HCT116 (cell line): ENCODE measurements around the gene DET1. TPM values are rescaled to one million over a fixed set of nuclear protein-coding genes. Genes with fewer than 3 reads are reported as not detected.

ENCODE experiments used
- ATAC-seq: fragments of 200-7000 bp; cut with Tn5 transposase; 2 replicates; pipeline ENCODE4 v1.9.1; 2020; ENCODE audit warnings: mild to moderate bottlenecking, moderate library complexity
- BruUV-seq: library from RNA; stranded (reverse); fragments of 400-500 nt; replicated peaks from 2 replicates; lab custom pipeline; 2021; lab: Mats Ljungman, UMichigan
- CTCF ChIA-PET: fragments of 300-600 bp; sonication (Branson Sonifier 250); formaldehyde crosslinking; loops from one replicate; lab custom pipeline; 2021; ENCODE audit warnings: antibody characterized with exemption; lab: Charles Lee
- POLR2A ChIA-PET: fragments of 300-600, 350-600 bp; sonication (Branson Sonifier 250); formaldehyde crosslinking; loops from one replicate; lab custom pipeline; 2021; ENCODE audit warnings: antibody characterized with exemption; lab: Charles Lee
- RAD21 ChIA-PET, 2 experiments: fragments of 300-600 bp; sonication (Branson Sonifier 250); formaldehyde crosslinking; loops; one replicate each; lab custom pipeline; 2023; ENCODE audit warnings: low total read pairs in 2 of 2; ENCODE audit not compliant: uncharacterized antibody in 2 of 2, unreplicated experiment in 2 of 2, low non-redundant PET in 1 of 2; lab: Charles Lee
- DNase-seq: peaks from one replicate; pipeline ENCODE4 v3.0.0-alpha.2; 2010; ENCODE audit warnings: low read depth, low spot score
- H2AFZ ChIP-seq: fragments of 200-600 bp; shearing (Covaris generic), sonication (generic); 2 replicates; pipeline ENCODE4 v1.6.1; 2017; ENCODE audit warnings: low read depth, mixed run types, mixed read lengths, antibody characterized with exemption, low read length; ENCODE audit not compliant: poor library complexity, severe bottlenecking
- H3K27ac ChIP-seq: 2 replicates; pipeline ENCODE4 v1.5.1; 2012; ENCODE audit warnings: low read depth, low read length
- H3K27me3 ChIP-seq: fragments of 200-600 bp; sonication (generic); 2 replicates; pipeline ENCODE4 v1.6.1; 2016; ENCODE audit warnings: mixed run types, low read length, mixed read lengths; ENCODE audit not compliant: insufficient read depth
- H3K36me3 ChIP-seq, 2 experiments: fragments of 200-500 bp in 1 of 2; fragments of 200-600 bp in 1 of 2; sonication (Bioruptor generic) in 1 of 2; sonication (generic) in 1 of 2; 2 replicates each; pipeline versions ENCODE4 v1.5.1 to v1.6.1; 2014 to 2016; ENCODE audit warnings: low read length in 2 of 2, inconsistent platforms in 1 of 2, mixed read lengths in 1 of 2, mixed run types in 1 of 2; ENCODE audit not compliant: insufficient read depth in 2 of 2, control insufficient read depth in 1 of 2
- H3K4me1 ChIP-seq, 2 experiments: fragments of 200-600 bp in 1 of 2; sonication (generic) in 1 of 2; 2 replicates each; pipeline versions ENCODE4 v1.5.1 to v1.6.1; 2012 to 2017; ENCODE audit warnings: low read length in 2 of 2, inconsistent platforms in 1 of 2, mild to moderate bottlenecking in 1 of 2, mixed read lengths in 1 of 2, mixed run types in 1 of 2, moderate library complexity in 1 of 2; ENCODE audit not compliant: insufficient read depth in 2 of 2, control insufficient read depth in 1 of 2
- H3K4me2 ChIP-seq: fragments of 200-600 bp; sonication (generic); 2 replicates; pipeline ENCODE4 v1.6.1; 2017; ENCODE audit warnings: mixed run types, low read length, mixed read lengths
- H3K4me3 ChIP-seq, 2 experiments: fragments of 200-600 bp in 1 of 2; sonication (generic) in 1 of 2; replicated peaks in 1 of 2; 2 replicates each; pipeline ENCODE4 v1.5.1; 2011 to 2016; ENCODE audit warnings: low read length in 2 of 2, control low read depth in 1 of 2, low read depth in 1 of 2, mild to moderate bottlenecking in 1 of 2, mixed read lengths in 1 of 2, mixed run types in 1 of 2
- H3K79me2 ChIP-seq: fragments of 200-600 bp; sonication (generic); 2 replicates; pipeline ENCODE4 v1.6.1; 2017; ENCODE audit warnings: mild to moderate bottlenecking, mixed run types, low read length, moderate library complexity, mixed read lengths; ENCODE audit not compliant: insufficient read depth
- H3K9ac ChIP-seq: fragments of 200-600 bp; sonication (generic); 2 replicates; pipeline ENCODE4 v1.6.1; 2016; ENCODE audit warnings: low read length, mixed read lengths
- H3K9me2 ChIP-seq: fragments of 200-600 bp; sonication (generic), shearing (Covaris generic); 2 replicates; pipeline ENCODE4 v1.6.1; 2017; ENCODE audit warnings: mixed run types, mild to moderate bottlenecking, moderate library complexity; ENCODE audit not compliant: insufficient read depth
- H3K9me3 ChIP-seq, 2 experiments: fragments of 200-500 bp in 1 of 2; fragments of 200-600 bp in 1 of 2; sonication (Bioruptor generic) in 1 of 2; sonication (generic) in 1 of 2; 2 replicates each; pipeline ENCODE4 v1.6.1; 2014 to 2017; ENCODE audit warnings: low read length in 2 of 2, mixed read lengths in 2 of 2, inconsistent platforms in 1 of 2, low read depth in 1 of 2, mild to moderate bottlenecking in 1 of 2, mixed run types in 1 of 2, moderate library complexity in 1 of 2; ENCODE audit not compliant: control insufficient read depth in 1 of 2, insufficient read depth in 1 of 2
- H4K20me1 ChIP-seq: fragments of 200-600 bp; sonication (generic), shearing (Covaris generic); 2 replicates; pipeline ENCODE4 v1.6.1; 2017; ENCODE audit warnings: mixed run types, mild to moderate bottlenecking, moderate library complexity; ENCODE audit not compliant: insufficient read depth
- CBX3 ChIP-seq: IDR thresholded peaks from 2 replicates; pipeline ENCODE4 v1.6.1; 2012; ENCODE audit warnings: low read depth
- CEBPB ChIP-seq: IDR thresholded peaks from 2 replicates; pipeline ENCODE4 v1.6.1; 2012; ENCODE audit warnings: low read depth
- EGR1 ChIP-seq: IDR thresholded peaks from 2 replicates; pipeline ENCODE4 v1.6.1; 2012; ENCODE audit warnings: low read depth
- ELF1 ChIP-seq: IDR thresholded peaks from 2 replicates; pipeline ENCODE4 v1.6.1; 2012; ENCODE audit warnings: low read depth, borderline replicate concordance
- EZH2 ChIP-seq: fragments of 200-600 bp; sonication (generic); IDR thresholded peaks from 2 replicates; pipeline ENCODE4 v1.6.1; 2017; ENCODE audit warnings: antibody characterized with exemption, mixed run types
- EZH2phosphoT487 ChIP-seq: fragments of 200-600 bp; IDR thresholded peaks from 2 replicates; pipeline ENCODE4 v1.6.1; 2018; ENCODE audit warnings: antibody characterized with exemption, borderline replicate concordance
- FOSL1 ChIP-seq: IDR thresholded peaks from 2 replicates; pipeline ENCODE4 v1.6.1; 2012; ENCODE audit warnings: low read depth
- JUND ChIP-seq: IDR thresholded peaks from 2 replicates; pipeline ENCODE4 v1.6.1; 2012
- POLR2A ChIP-seq: IDR thresholded peaks from 2 replicates; pipeline ENCODE4 v1.7.0; 2011; ENCODE audit warnings: borderline replicate concordance; ENCODE audit not compliant: insufficient read depth, insufficient read length; ENCODE audit errors: extremely low read depth
- POLR2AphosphoS5 ChIP-seq: IDR thresholded peaks from 2 replicates; pipeline ENCODE4 v1.6.1; 2011; ENCODE audit warnings: mild to moderate bottlenecking, low read depth, low read length, moderate library complexity
- SP1 ChIP-seq: IDR thresholded peaks from 2 replicates; pipeline ENCODE4 v1.6.1; 2012; ENCODE audit warnings: low read depth
- SRF ChIP-seq: IDR thresholded peaks from 2 replicates; pipeline ENCODE4 v1.6.1; 2012; ENCODE audit warnings: low read depth
- TCF7L2 ChIP-seq: IDR thresholded peaks from 2 replicates; pipeline ENCODE4 v1.7.0; 2011; ENCODE audit warnings: borderline replicate concordance, inconsistent platforms; ENCODE audit not compliant: insufficient read depth, insufficient read length; ENCODE audit errors: extremely low read depth
- YY1 ChIP-seq: IDR thresholded peaks from 2 replicates; pipeline ENCODE4 v1.6.1; 2011; ENCODE audit warnings: low read length, low read depth, moderate library complexity, mild to moderate bottlenecking; ENCODE audit not compliant: insufficient replicate concordance; ENCODE audit errors: extremely low read depth
- ZBTB33 ChIP-seq: IDR thresholded peaks from 2 replicates; pipeline ENCODE4 v1.6.1; 2011; ENCODE audit warnings: mild to moderate bottlenecking, low read length, moderate library complexity; ENCODE audit not compliant: insufficient replicate concordance; ENCODE audit errors: extremely low read depth
- ZFX ChIP-seq: fragments of 450-650 bp; IDR thresholded peaks from 2 replicates; pipeline ENCODE4 v1.6.1; 2017
- intact Hi-C: fragments of 100-400 bp; cut with micrococcal nuclease; formaldehyde crosslinking; loops from 2 replicates; pipeline ENCODE4 v1.10.0; 2022
- total RNA-seq: library from RNA; stranded (reverse); gene quantifications from one replicate; pipeline ENCODE4 v1.2.1, GENCODE V29; 2021; ENCODE audit not compliant: unreplicated experiment
- TF ChIP-seq, protein P1 (sequence below): IDR thresholded peaks from 2 replicates; pipeline ENCODE4 v1.6.1; 2012
- TF ChIP-seq, protein P2 (sequence below): IDR thresholded peaks from 2 replicates; pipeline ENCODE4 v1.6.1; 2012

DET1 gene
- total RNA-seq, 1 experiment from 2014 or later, result 2.5 TPM

GRCh38 chr15:88493844-88494243 is 52.6 kb downstream of the DET1 start:
- Histone ChIP-seq H3K9ac (no peak overlapping the region), H3K79me2 (no peaks in the 10 kb centered on the region), H3K27ac (no peak overlapping the region)
- no peak for DNase-seq
- RAD21 ChIA-PET, result no interaction called here
- TF ChIP-seq ZBTB33 (no peak), EZH2phosphoT487 (no peak)
- TF ChIP-seq, all 23 proteins: peak for 0
- Histone ChIP-seq H3K9me3 (no peaks in the 10 kb centered on the region), H3K27me3 (no peaks in the 10 kb centered on the region), H3K4me3 (no peak overlapping the region), H3K4me2 (no peak overlapping the region), H3K36me3 (no peaks in the 10 kb centered on the region), H2AFZ (no peak overlapping the region), H3K4me1 (no peaks in the 10 kb centered on the region), H4K20me1 (no peaks in the 10 kb centered on the region), H3K9me2 (no peaks in the 10 kb centered on the region)
- intact Hi-C loops, result no loop called here
- ChIA-PET CTCF (interaction anchor here (0.7 kb wide), 1 partner anchor 26 kb away, joined by 3 read pairs; no protein-coding TSS in a partner anchor), POLR2A (no interaction called here)
- ATAC-seq, result no peak
- no TSS peak for BruUV-seq

- TF ChIP-seq, protein P1, sequence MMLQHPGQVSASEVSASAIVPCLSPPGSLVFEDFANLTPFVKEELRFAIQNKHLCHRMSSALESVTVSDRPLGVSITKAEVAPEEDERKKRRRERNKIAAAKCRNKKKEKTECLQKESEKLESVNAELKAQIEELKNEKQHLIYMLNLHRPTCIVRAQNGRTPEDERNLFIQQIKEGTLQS, result no peak
- TF ChIP-seq EGR1 (no peak), SRF (no peak), CBX3 (no peak), CEBPB (no peak), ZBTB33 (no peak), SP1 (no peak), FOSL1 (no peak), EZH2 (no peak), TCF7L2 (no peak), POLR2A (no peak), YY1 (no peak), ELF1 (no peak), ZFX (no peak), JUND (no peak), POLR2AphosphoS5 (no peak)
- TF ChIP-seq, protein P2, sequence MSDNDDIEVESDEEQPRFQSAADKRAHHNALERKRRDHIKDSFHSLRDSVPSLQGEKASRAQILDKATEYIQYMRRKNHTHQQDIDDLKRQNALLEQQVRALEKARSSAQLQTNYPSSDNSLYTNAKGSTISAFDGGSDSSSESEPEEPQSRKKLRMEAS, result no peak
- no TSS peak for BruUV-seq
- Histone ChIP-seq H3K27me3 (no peaks in the 10 kb centered on the region), H3K4me1 (peaks cover 0 to 8% of the 10 kb centered on the region in 2 experiments; a peak in 2 of 4 replicates), H3K4me2 (no peak overlapping the region), H3K9me2 (no peaks in the 10 kb centered on the region), H4K20me1 (no peaks in the 10 kb centered on the region), H3K27ac (no peak overlapping the region), H3K79me2 (no peaks in the 10 kb centered on the region), H3K9me3 (no peaks in the 10 kb centered on the region), H2AFZ (no peak overlapping the region), H3K4me3 (no peak overlapping the region), H3K9ac (no peak overlapping the region), H3K36me3 (no peaks in the 10 kb centered on the region)
- ChIA-PET POLR2A (no interaction called here), CTCF (no interaction called here), RAD21 (no interaction called here)
- DNase-seq (no peak), ATAC-seq (no peak)
- intact Hi-C loops, result no loop called here
Measured at GRCh38 chr15:88491158-88491557, 55.3 kb downstream of the DET1 start.
